ENCODE results near the gene DISP2. TPM values are rescaled to one million over a fixed set of nuclear protein-coding genes. Genes with fewer than 3 reads are reported as not detected.

DISP2 gene
- total and polyA plus RNA-seq, 2 of the 8 experiments (the other 6 are each of a cell fraction or from before 2014, with no cell fraction given) = 0.45 to 1.2 TPM

GRCh38 chr15:40372981-40373380, 15.0 kb downstream of the DISP2 start:
- no peak overlapping the region for H4K8ac ChIP-seq (ENCODE audit: extremely low read depth, insufficient read depth, low read length)
- no peak overlapping the region for H3K4ac ChIP-seq (replicated peaks; ENCODE audit: insufficient read length, low read depth, low read length)
- no peak overlapping the region for H3K18ac ChIP-seq (ENCODE audit: extremely low read depth, low read length)
- ChIA-PET CTCF (ENCODE audit: partially characterized antibody) (interaction anchor here (1.0 kb wide), 1 partner anchor 29 kb away, joined by 3 read pairs; no protein-coding TSS in a partner anchor), POLR2A (ENCODE audit: partially characterized antibody) (interaction anchor here (1.1 to 1.9 kb wide), 4 partner anchors 10 to 71 kb away, joined by 3 to 13 read pairs (median 4); partner anchors contain the start of gene KNSTRN)
- H2BK12ac ChIP-seq (ENCODE audit: low read depth, low read length) = no peak overlapping the region
- H3K79me2 ChIP-seq (ENCODE audit: control insufficient read depth in 1 of 2, insufficient read depth in 2 of 2, low read length in 2 of 2) = no peaks in the 10 kb centered on the region
- H2BK5ac ChIP-seq (ENCODE audit: low read depth, low read length) = no peak overlapping the region
- no peak overlapping the region for H4K5ac ChIP-seq (ENCODE audit: insufficient read length, low read depth, low read length)
- peaks cover 0 to 8% of the 10 kb centered on the region in 2 experiments; a peak in 1 of 4 replicates for H3K9me3 ChIP-seq (ENCODE audit: insufficient read depth in 2 of 2, low read depth in 1 of 2, low read length in 1 of 2)
- H3K56ac ChIP-seq (replicated peaks; ENCODE audit: insufficient read length, low read depth, low read length) = no peak overlapping the region
- H3K36me3 ChIP-seq (ENCODE audit: control insufficient read depth in 2 of 4, insufficient read depth in 4 of 4, low read length in 3 of 4) = no peaks in the 10 kb centered on the region
- no peak overlapping the region for H2BK15ac ChIP-seq (ENCODE audit: low read length)
- no peak overlapping the region for H4K91ac ChIP-seq (replicated peaks; ENCODE audit: insufficient read length, low read length)
- H4K20me1 ChIP-seq (replicated peaks in 1 of 2; ENCODE audit: control insufficient read depth in 1 of 2, insufficient read depth in 2 of 2, low read length in 2 of 2) = no peaks in the 10 kb centered on the region
- no peak overlapping the region for H2AK5ac ChIP-seq (ENCODE audit: low read depth, low read length)
- no peak overlapping the region for H2AFZ ChIP-seq (ENCODE audit: low read length)
- no peak overlapping the region for H3K23ac ChIP-seq (ENCODE audit: insufficient read length)
- no peak overlapping the region for H2BK120ac ChIP-seq (replicated peaks; ENCODE audit: low read depth, low read length)
- peaks cover 0 to 3% (median under 1%) of the 10 kb centered on the region in 4 experiments; a peak in 4 of 7 replicates for H3K4me1 ChIP-seq (replicated peaks in 1 of 4; ENCODE audit: control insufficient read depth in 3 of 4, insufficient read depth in 4 of 4, low read length in 3 of 4)
- no peak overlapping the region for H3K14ac ChIP-seq (ENCODE audit: insufficient read length)
- DNase-seq (ENCODE audit: low read depth in 1 of 2, low spot score in 2 of 2) (no peak), FAIRE-seq (no peak)
- H2BK20ac ChIP-seq (ENCODE audit: low read length) = no peak overlapping the region
- no peaks in the 10 kb centered on the region for H3K23me2 ChIP-seq (ENCODE audit: low read depth, low read length)
- WGBS, 2 experiments (ENCODE audit: extremely low coverage in 1 of 2, insufficient coverage in 1 of 2, insufficient read length in 1 of 2, insufficient replicate concordance in 2 of 2, low coverage in 1 of 2, low lambda C conversion rate in 2 of 2, missing lambda C conversion rate in 1 of 2) = 64% methylated on average over 2 of the region's 2 CpGs; no CpG with 5 or more reads in 1 of the 2 experiments
- H3K27me3 ChIP-seq (replicated peaks in 1 of 4; ENCODE audit: control insufficient read depth in 3 of 4, extremely low read depth in 1 of 4, insufficient read depth in 3 of 4, low read length in 3 of 4) = peaks cover 5 to 14% (median 12%) of the 10 kb centered on the region in 4 experiments
- H3K4me2 ChIP-seq (ENCODE audit: insufficient read depth in 1 of 2, low read depth in 2 of 2, low read length in 2 of 2) = no peak overlapping the region
- H3K27ac ChIP-seq (ENCODE audit: low read depth, low read length) = no peak overlapping the region
- H3K4me3 ChIP-seq (ENCODE audit: extremely low read depth in 1 of 4, insufficient read depth in 2 of 4, low read depth in 3 of 4, low read length in 4 of 4) = no peak overlapping the region
- no peaks in the 10 kb centered on the region for H3K79me1 ChIP-seq (ENCODE audit: low read depth, low read length)
- no peak overlapping the region for H3K9ac ChIP-seq (replicated peaks in 1 of 4; ENCODE audit: extremely low read depth in 1 of 4, low read depth in 3 of 4, low read length in 3 of 4)
- TF ChIP-seq JUN (IDR thresholded peaks at IDR 0.05; ENCODE audit: low read depth, low read length) (no peak), EZH2 (IDR thresholded peaks at IDR 0.05; ENCODE audit: low read depth, low read length, severe bottlenecking) (no peak), NANOG (IDR thresholded peaks at IDR 0.05; ENCODE audit: insufficient read depth, low read depth, low read length, poor library complexity, severe bottlenecking) (no peak), EP300 (IDR thresholded peaks at IDR 0.05; ENCODE audit: borderline replicate concordance in 1 of 2, low read depth in 2 of 2, low read length in 2 of 2) (no peak), SIN3A (conservative IDR thresholded peaks at IDR 0.05 in 1 of 2, IDR thresholded peaks at IDR 0.05 in 1 of 2; ENCODE audit: low read depth in 1 of 2, low read length in 2 of 2) (no peak), TAF7 (optimal IDR thresholded peaks at IDR 0.05; ENCODE audit: borderline replicate concordance, low read depth, low read length) (no peak), YY1 (IDR thresholded peaks at IDR 0.05; ENCODE audit: low read depth, low read length) (no peak), EGR1 (IDR thresholded peaks at IDR 0.05; ENCODE audit: borderline replicate concordance, low read depth, low read length) (no peak), CTBP2 (IDR thresholded peaks at IDR 0.05; ENCODE audit: borderline replicate concordance, insufficient read depth, insufficient read length, low read length) (no peak)
- TF ChIP-seq, protein P1, sequence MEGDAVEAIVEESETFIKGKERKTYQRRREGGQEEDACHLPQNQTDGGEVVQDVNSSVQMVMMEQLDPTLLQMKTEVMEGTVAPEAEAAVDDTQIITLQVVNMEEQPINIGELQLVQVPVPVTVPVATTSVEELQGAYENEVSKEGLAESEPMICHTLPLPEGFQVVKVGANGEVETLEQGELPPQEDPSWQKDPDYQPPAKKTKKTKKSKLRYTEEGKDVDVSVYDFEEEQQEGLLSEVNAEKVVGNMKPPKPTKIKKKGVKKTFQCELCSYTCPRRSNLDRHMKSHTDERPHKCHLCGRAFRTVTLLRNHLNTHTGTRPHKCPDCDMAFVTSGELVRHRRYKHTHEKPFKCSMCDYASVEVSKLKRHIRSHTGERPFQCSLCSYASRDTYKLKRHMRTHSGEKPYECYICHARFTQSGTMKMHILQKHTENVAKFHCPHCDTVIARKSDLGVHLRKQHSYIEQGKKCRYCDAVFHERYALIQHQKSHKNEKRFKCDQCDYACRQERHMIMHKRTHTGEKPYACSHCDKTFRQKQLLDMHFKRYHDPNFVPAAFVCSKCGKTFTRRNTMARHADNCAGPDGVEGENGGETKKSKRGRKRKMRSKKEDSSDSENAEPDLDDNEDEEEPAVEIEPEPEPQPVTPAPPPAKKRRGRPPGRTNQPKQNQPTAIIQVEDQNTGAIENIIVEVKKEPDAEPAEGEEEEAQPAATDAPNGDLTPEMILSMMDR (IDR thresholded peaks at IDR 0.05; ENCODE audit: control extremely low read depth in 1 of 3, insufficient read depth in 1 of 3, low read depth in 1 of 3, low read length in 3 of 3) = no peak

Data from H1 (cell line).